GM12864 (cell line): ENCODE results near the gene MCM5.

ENCODE experiments used
- DNase-seq: peaks from one replicate; pipeline ENCODE4 v3.0.0-alpha.2; 2011; ENCODE audit warnings: low read depth
- H3K4me3 ChIP-seq: 2 replicates; pipeline ENCODE4 v1.5.1; 2011; ENCODE audit warnings: mild to moderate bottlenecking, low read depth, low read length, control low read depth
- CTCF ChIP-seq: IDR thresholded peaks from 2 replicates; pipeline ENCODE4 v1.5.1; 2011; ENCODE audit warnings: low read depth, mild to moderate bottlenecking, moderate library complexity, low read length, control low read depth, inconsistent platforms; ENCODE audit errors: missing control alignments

The MCM5 gene

GRCh38 chr22:35373781-35374180 lies 26.2 kb upstream of the MCM5 start:
- H3K4me3 ChIP-seq = no peak overlapping the region
- DNase-seq = no peak
- no peak for TF ChIP-seq CTCF

GRCh38 chr22:35375031-35375430 lies 24.9 kb upstream of the MCM5 start:
- DNase-seq = no peak
- TF ChIP-seq CTCF = no peak
- no peak overlapping the region for H3K4me3 ChIP-seq

GRCh38 chr22:35375526-35375925 lies 24.4 kb upstream of the MCM5 start:
- no peak for TF ChIP-seq CTCF
- no peak for DNase-seq
- no peak overlapping the region for H3K4me3 ChIP-seq

DNA sequence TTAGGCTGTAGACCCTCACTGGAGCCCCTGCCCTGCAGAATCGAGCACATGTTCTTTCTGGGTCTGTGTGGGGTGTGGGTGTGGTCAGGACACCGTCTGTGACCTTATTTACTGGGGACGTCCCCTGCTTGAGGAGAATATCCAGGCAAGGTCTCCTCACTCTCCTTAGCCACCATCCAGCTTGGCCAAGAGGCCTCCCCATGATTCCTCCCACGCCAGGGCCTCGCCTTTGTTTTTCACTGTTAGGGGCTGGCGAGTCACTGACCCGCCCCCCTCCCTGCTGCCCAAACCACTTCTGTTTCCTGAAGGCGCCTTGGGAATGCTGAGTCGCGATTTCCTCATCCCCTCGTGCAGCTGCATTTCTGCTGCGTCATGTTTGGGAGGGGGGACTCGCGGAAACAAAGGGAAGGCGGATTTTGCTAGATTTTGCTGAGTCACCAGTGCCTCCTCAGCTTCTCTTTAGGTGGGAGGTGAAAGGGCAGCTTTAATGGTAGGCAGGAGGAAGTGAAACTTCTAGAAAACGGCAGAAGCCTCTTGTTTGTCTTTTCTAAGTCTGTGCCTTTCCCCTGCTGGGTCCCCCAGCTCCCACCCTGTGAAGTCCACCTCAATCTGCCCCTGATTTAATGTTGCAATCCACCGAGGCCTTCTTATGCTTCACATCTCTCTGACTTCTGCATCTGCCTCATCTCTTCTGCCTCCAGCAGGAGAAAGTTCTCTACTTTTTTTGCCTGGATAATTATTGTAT lies 23.0 kb upstream of the MCM5 start:
- H3K4me3 ChIP-seq = peak overlapping the region; percentile 11; the same call in 1 of the 2 replicates
- peak; percentile 89 for DNase-seq

GRCh38 chr22:35377735-35378134 lies 22.2 kb upstream of the MCM5 start:
- no peak for DNase-seq
- no peak for TF ChIP-seq CTCF
- H3K4me3 ChIP-seq = no peak overlapping the region

More for the DNA sequence above, 23.0 kb upstream of the MCM5 start:
- no peak for TF ChIP-seq CTCF

- no peak for DNase-seq
These were observed 21.3 kb upstream of the MCM5 start for GRCh38 chr22:35378621-35379020.

More at GRCh38 chr22:35378621-35379020, 21.3 kb upstream of the MCM5 start:
- no peak for TF ChIP-seq CTCF
- no peak overlapping the region for H3K4me3 ChIP-seq
